ENCODE data around the gene TCERG1. TPM values are rescaled to one million over a fixed set of nuclear protein-coding genes. Genes with fewer than 3 reads are reported as not detected.

The TCERG1 gene
- polyA plus RNA-seq, 3 donors: 11.6 to 37.3 (median 18.0) TPM

- DNase-seq: no peak
- no peak overlapping the region for H3K4me2 ChIP-seq (replicated peaks; ENCODE audit: extremely low read depth, low read length, poor library complexity, severe bottlenecking)
- no peaks in the 10 kb centered on the region for H3K4me1 Mint-ChIP-seq
- H3K36me3 Mint-ChIP-seq: peaks cover 48 to 58% of the 10 kb centered on the region in 2 donors
- H3K27ac Mint-ChIP-seq: no peak overlapping the region
- intact Hi-C loops (cut with micrococcal nuclease): no loop called here
- H3K36me3 ChIP-seq (replicated peaks in 1 of 2; ENCODE audit: control insufficient read depth in 1 of 2, insufficient read depth in 2 of 2, low read length in 2 of 2): peaks cover 54 to 87% of the 10 kb centered on the region in 2 donors
- no peak for TF ChIP-seq CTCF (IDR thresholded peaks at IDR 0.05)
- H3K9me3 Mint-ChIP-seq: no peaks in the 10 kb centered on the region
- no peaks in the 10 kb centered on the region for H3K27me3 Mint-ChIP-seq (ENCODE audit: low read depth in 3 of 3)
- H3K79me2 ChIP-seq (ENCODE audit: insufficient read depth, low read length): no peaks in the 10 kb centered on the region
- H4K20me1 ChIP-seq (ENCODE audit: insufficient read depth, low read length): no peaks in the 10 kb centered on the region
- H3K27ac ChIP-seq (ENCODE audit: low read depth in 1 of 2, low read length in 2 of 2): no peak overlapping the region
- H3K9me3 ChIP-seq (replicated peaks in 1 of 2; ENCODE audit: control insufficient read depth in 1 of 2, insufficient read depth in 1 of 2, low read length in 2 of 2): no peaks in the 10 kb centered on the region
- no peaks in the 10 kb centered on the region for H3K27me3 ChIP-seq (ENCODE audit: control insufficient read depth in 2 of 2, insufficient read depth in 2 of 2, low read length in 2 of 2)
- no peak overlapping the region for H3K9ac ChIP-seq (ENCODE audit: insufficient read depth, low read length, poor library complexity, severe bottlenecking)
- no peak overlapping the region for H2AFZ ChIP-seq (ENCODE audit: insufficient read depth, low read depth, low read length, poor library complexity, severe bottlenecking)
- H3K4me1 ChIP-seq (ENCODE audit: control insufficient read depth in 1 of 2, insufficient read depth in 2 of 2, low read length in 2 of 2): no peaks in the 10 kb centered on the region
- H3K4me3 ChIP-seq (replicated peaks in 1 of 3; ENCODE audit: low read depth in 2 of 3, low read length in 3 of 3): no peak overlapping the region
- WGBS (ENCODE audit: insufficient coverage): 94% methylated on average over 2 of the region's 4 CpGs
- no peak overlapping the region for H3K4me3 Mint-ChIP-seq
Observed at GRCh38 chr5:146499680-146500079, 52.5 kb downstream of the TCERG1 start.

GRCh38 chr5:146507428-146507827 lies 60.3 kb downstream of the TCERG1 start:
- H3K27ac Mint-ChIP-seq: no peak overlapping the region
- no peak overlapping the region for H3K9ac ChIP-seq (ENCODE audit: insufficient read depth, low read length, poor library complexity, severe bottlenecking)
- H3K4me3 Mint-ChIP-seq: no peak overlapping the region
- H3K4me1 Mint-ChIP-seq: no peaks in the 10 kb centered on the region
- H3K27me3 ChIP-seq (ENCODE audit: control insufficient read depth in 2 of 2, insufficient read depth in 2 of 2, low read length in 2 of 2): no peaks in the 10 kb centered on the region
- no peak for TF ChIP-seq CTCF (IDR thresholded peaks at IDR 0.05)
- H3K36me3 Mint-ChIP-seq: peaks cover 85 to 86% of the 10 kb centered on the region in 2 donors
- H2AFZ ChIP-seq (ENCODE audit: insufficient read depth, low read depth, low read length, poor library complexity, severe bottlenecking): no peak overlapping the region
- H3K36me3 ChIP-seq (replicated peaks in 1 of 2; ENCODE audit: control insufficient read depth in 1 of 2, insufficient read depth in 2 of 2, low read length in 2 of 2): peaks cover 86 to 94% of the 10 kb centered on the region in 2 donors
- H3K4me1 ChIP-seq (ENCODE audit: control insufficient read depth in 1 of 2, insufficient read depth in 2 of 2, low read length in 2 of 2): no peaks in the 10 kb centered on the region
- H3K27me3 Mint-ChIP-seq (ENCODE audit: low read depth in 3 of 3): no peaks in the 10 kb centered on the region
- no peaks in the 10 kb centered on the region for H3K9me3 ChIP-seq (replicated peaks in 1 of 2; ENCODE audit: control insufficient read depth in 1 of 2, insufficient read depth in 1 of 2, low read length in 2 of 2)
- 100% methylated on average over 3 of the region's 5 CpGs for WGBS (ENCODE audit: insufficient coverage)
- H3K4me2 ChIP-seq (replicated peaks; ENCODE audit: extremely low read depth, low read length, poor library complexity, severe bottlenecking): no peak overlapping the region
- H3K9me3 Mint-ChIP-seq: no peaks in the 10 kb centered on the region
- no peaks in the 10 kb centered on the region for H4K20me1 ChIP-seq (ENCODE audit: insufficient read depth, low read length)
- intact Hi-C loops (cut with micrococcal nuclease): no loop called here
- H3K4me3 ChIP-seq (replicated peaks in 1 of 3; ENCODE audit: low read depth in 2 of 3, low read length in 3 of 3): no peak overlapping the region
- no peak for DNase-seq
- H3K79me2 ChIP-seq (ENCODE audit: insufficient read depth, low read length): no peaks in the 10 kb centered on the region
- H3K27ac ChIP-seq (ENCODE audit: low read depth in 1 of 2, low read length in 2 of 2): no peak overlapping the region

Measured in CD14-positive monocyte (primary cell).